ENCODE data around the gene PRM2.

DNA sequence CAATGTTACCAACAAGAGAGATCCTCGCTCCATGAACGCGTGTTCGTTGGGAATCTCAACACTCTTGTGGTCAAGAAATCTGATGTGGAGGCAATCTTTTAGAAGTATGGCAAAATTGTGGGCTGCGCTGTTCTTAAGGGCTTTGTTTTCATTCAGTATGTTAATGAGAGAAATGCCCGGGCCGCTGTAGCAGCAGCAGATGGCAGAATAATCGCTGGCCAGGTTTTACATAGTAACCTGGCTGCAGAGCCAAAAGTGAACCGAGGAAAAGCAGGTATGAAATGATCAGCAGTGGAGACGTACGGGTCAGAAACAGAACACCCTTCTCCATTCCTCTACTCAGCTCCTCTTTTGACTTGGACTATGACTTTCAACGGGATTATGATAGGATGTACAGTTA lies 33.6 kb downstream of the PRM2 start:
- TF ChIP-seq, protein P1, sequence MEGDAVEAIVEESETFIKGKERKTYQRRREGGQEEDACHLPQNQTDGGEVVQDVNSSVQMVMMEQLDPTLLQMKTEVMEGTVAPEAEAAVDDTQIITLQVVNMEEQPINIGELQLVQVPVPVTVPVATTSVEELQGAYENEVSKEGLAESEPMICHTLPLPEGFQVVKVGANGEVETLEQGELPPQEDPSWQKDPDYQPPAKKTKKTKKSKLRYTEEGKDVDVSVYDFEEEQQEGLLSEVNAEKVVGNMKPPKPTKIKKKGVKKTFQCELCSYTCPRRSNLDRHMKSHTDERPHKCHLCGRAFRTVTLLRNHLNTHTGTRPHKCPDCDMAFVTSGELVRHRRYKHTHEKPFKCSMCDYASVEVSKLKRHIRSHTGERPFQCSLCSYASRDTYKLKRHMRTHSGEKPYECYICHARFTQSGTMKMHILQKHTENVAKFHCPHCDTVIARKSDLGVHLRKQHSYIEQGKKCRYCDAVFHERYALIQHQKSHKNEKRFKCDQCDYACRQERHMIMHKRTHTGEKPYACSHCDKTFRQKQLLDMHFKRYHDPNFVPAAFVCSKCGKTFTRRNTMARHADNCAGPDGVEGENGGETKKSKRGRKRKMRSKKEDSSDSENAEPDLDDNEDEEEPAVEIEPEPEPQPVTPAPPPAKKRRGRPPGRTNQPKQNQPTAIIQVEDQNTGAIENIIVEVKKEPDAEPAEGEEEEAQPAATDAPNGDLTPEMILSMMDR (conservative IDR thresholded peaks at IDR 0.05): no peak
- TF ChIP-seq ZFX (IDR thresholded peaks at IDR 0.05): no peak
